Measurements from ENCODE around the gene BCAT1.

The BCAT1 gene

DNA sequence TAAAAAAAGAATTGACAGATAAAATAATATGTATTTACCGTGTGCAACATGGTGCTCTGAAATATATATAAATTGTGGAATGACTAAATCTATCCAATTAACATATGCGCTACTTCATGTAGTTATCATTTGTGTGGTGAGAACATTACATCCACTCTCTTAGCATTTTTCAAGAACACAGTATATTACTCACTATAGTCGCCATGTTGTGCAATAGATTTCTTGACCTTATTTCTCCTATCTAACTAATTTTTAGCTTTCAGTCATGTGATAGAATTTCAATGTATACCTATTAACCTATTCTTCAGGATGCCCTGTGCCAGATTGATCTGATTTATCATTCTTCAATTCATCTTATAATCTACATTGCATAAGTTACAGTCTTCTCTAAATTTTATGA lies 178.6 kb downstream of the BCAT1 start:
- Mint-ChIP-seq H3K9me3 (peaks cover 12% of the 10 kb centered on the region), H3K4me3 (no peak overlapping the region), H3K36me3 (ENCODE audit: low read depth) (no peaks in the 10 kb centered on the region), H3K4me1 (peaks cover 6% of the 10 kb centered on the region), H3K27me3 (ENCODE audit: low read depth) (no peaks in the 10 kb centered on the region), H3K27ac (peak overlapping the region; percentile 3 to 16 (median 6))
- TF ChIP-seq, protein P1, sequence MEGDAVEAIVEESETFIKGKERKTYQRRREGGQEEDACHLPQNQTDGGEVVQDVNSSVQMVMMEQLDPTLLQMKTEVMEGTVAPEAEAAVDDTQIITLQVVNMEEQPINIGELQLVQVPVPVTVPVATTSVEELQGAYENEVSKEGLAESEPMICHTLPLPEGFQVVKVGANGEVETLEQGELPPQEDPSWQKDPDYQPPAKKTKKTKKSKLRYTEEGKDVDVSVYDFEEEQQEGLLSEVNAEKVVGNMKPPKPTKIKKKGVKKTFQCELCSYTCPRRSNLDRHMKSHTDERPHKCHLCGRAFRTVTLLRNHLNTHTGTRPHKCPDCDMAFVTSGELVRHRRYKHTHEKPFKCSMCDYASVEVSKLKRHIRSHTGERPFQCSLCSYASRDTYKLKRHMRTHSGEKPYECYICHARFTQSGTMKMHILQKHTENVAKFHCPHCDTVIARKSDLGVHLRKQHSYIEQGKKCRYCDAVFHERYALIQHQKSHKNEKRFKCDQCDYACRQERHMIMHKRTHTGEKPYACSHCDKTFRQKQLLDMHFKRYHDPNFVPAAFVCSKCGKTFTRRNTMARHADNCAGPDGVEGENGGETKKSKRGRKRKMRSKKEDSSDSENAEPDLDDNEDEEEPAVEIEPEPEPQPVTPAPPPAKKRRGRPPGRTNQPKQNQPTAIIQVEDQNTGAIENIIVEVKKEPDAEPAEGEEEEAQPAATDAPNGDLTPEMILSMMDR (IDR thresholded peaks at IDR 0.05; ENCODE audit: unreplicated experiment in 3 of 3), result no peak

DNA sequence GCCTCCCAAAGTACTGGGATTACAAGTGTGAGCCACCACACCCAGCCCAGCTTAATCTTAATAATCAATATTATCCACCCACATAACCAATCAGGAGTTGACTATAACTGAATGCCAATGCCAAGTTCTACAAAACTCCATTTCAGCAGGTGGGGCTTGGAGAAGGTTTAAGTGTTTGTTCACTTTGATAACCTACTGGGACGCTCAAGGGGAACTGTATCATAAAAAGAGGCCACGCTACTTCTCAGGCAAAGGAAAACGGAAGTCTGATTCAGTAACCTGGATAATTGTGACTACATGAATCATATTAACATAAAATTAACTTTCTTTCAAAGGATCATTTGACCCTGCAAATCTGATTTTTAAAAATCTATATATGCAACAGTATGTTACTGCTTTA lies 179.2 kb downstream of the BCAT1 start:
- Mint-ChIP-seq H3K4me1 (peaks cover 6% of the 10 kb centered on the region), H3K36me3 (ENCODE audit: low read depth) (no peaks in the 10 kb centered on the region), H3K27me3 (ENCODE audit: low read depth) (no peaks in the 10 kb centered on the region), H3K9me3 (peaks cover 12% of the 10 kb centered on the region), H3K27ac (no peak overlapping the region), H3K4me3 (no peak overlapping the region)
- TF ChIP-seq, protein P1 (IDR thresholded peaks at IDR 0.05; ENCODE audit: unreplicated experiment in 3 of 3), result no peak

DNA sequence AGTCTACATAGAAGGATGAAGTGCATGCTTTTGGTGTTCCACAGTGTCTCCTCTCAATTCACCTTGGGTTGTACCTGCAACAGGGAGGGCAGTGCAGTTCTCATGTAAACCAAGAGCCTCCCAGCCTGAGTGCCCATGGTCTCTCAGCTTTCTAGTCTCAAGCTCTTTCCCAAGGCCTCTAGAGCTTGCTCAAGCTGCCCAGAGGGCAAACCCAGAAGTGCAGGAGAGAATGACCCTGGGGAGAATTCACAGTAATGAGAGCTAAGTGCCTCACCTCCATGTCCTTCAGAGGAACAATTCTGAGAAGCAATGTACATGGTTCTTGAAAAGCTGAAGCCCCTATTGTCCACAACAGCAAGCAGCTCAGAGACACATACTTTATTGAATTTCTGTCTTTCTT lies 180.5 kb downstream of the BCAT1 start:
- H3K27ac Mint-ChIP-seq, result no peak overlapping the region
- H3K9me3 Mint-ChIP-seq, result peaks cover 14% of the 10 kb centered on the region
- H3K36me3 Mint-ChIP-seq (ENCODE audit: low read depth), result no peaks in the 10 kb centered on the region
- no peak overlapping the region for H3K4me3 Mint-ChIP-seq
- TF ChIP-seq, protein P1 (IDR thresholded peaks at IDR 0.05; ENCODE audit: unreplicated experiment in 3 of 3), result no peak
- H3K27me3 Mint-ChIP-seq (ENCODE audit: low read depth), result no peaks in the 10 kb centered on the region
- H3K4me1 Mint-ChIP-seq, result peaks cover 6% of the 10 kb centered on the region

DNA sequence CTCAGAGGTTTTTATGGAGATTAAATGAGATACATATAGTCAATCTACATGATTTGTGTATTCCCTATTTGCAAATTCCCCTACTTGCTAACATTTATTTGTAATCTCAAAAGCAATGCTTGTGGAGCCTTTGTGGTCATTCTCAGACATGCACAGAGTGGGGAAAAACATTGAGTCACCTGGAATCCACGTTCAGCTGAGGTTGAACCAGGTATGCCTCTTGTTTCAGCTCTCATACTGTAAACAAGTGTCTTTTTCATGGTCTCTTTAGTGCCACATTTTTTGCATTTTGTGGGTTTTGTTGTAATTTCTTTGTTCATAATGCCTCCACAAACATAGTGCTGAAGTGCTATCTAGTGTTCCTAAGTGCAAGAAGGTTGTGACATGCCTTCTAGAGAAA lies 181.9 kb downstream of the BCAT1 start:
- Mint-ChIP-seq H3K4me1 (peaks cover 6% of the 10 kb centered on the region), H3K27ac (no peak overlapping the region), H3K27me3 (ENCODE audit: low read depth) (no peaks in the 10 kb centered on the region), H3K9me3 (peaks cover 14% of the 10 kb centered on the region), H3K36me3 (ENCODE audit: low read depth) (no peaks in the 10 kb centered on the region), H3K4me3 (no peak overlapping the region)
- TF ChIP-seq, protein P1 (IDR thresholded peaks at IDR 0.05; ENCODE audit: unreplicated experiment in 3 of 3), result no peak

DNA sequence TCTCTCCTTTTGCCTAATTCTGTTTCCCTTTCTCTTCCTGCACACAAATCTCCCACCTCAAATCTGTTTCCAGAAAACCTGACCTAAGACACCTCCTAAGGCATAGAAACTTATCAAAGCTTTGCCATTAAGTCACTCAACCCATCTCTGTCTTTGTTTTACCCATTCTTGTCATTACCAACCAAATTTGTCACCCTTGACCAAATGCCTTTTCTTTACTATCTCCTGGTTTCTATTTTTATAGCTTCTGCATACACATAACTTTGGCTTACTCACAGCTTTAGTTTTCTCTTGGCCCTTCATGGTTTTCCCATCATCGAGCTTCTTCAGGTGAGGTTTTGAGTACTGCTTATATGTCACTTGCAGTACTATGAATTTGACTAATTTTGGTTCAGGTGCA lies 184.2 kb downstream of the BCAT1 start:
- H3K27ac Mint-ChIP-seq, result no peak overlapping the region
- H3K36me3 Mint-ChIP-seq (ENCODE audit: low read depth), result no peaks in the 10 kb centered on the region
- TF ChIP-seq, protein P1 (IDR thresholded peaks at IDR 0.05; ENCODE audit: unreplicated experiment in 3 of 3), result no peak
- no peaks in the 10 kb centered on the region for H3K27me3 Mint-ChIP-seq (ENCODE audit: low read depth)
- H3K9me3 Mint-ChIP-seq, result peaks cover 14% of the 10 kb centered on the region
- no peak overlapping the region for H3K4me3 Mint-ChIP-seq
- peaks cover 5% of the 10 kb centered on the region for H3K4me1 Mint-ChIP-seq

DNA sequence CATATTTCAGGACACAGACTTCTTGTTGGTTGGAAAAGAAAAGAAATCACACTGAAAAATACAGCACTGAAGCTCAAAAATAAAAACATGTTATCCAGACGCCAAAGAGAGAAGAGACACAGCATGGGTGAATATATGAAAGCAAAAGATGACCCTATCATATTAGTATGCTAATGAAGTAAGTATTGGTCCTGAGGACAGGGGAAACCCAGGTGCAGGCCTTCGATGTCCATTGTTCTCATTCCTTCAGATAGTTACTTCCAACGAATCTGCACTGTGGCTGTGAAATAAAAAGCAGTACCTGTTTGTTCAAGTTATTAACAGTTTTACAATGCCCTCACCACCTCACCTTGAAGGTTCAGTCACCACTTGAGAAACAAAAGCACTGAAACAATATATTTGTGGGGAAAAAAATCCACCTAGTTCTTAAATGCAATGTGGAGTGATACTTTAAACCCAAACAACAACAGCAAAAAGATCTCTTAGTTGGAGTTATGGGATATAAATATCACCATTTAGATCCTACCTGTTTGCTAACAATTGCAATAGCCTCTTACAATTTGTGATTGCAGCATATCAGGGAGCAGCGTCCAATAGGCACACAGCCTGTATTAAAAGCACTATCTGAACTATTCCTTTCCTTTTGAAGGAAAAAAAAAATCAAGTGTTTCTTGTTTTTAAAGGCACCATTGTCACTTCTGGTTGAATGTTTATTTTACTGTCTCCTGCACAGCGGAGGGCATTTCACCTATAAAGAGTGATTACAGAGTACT lies 188.1 kb downstream of the BCAT1 start:
- peaks cover 13% of the 10 kb centered on the region for H3K4me1 Mint-ChIP-seq
- TF ChIP-seq, protein P1 (IDR thresholded peaks at IDR 0.05; ENCODE audit: unreplicated experiment in 3 of 3), result no peak
- no peaks in the 10 kb centered on the region for H3K36me3 Mint-ChIP-seq (ENCODE audit: low read depth)
- H3K9me3 Mint-ChIP-seq, result peaks cover 4% of the 10 kb centered on the region
- H3K27me3 Mint-ChIP-seq (ENCODE audit: low read depth), result no peaks in the 10 kb centered on the region
- H3K4me3 Mint-ChIP-seq, result no peak overlapping the region
- peak overlapping the region; percentile 8 to 66 (median 49) for H3K27ac Mint-ChIP-seq
